GM20431 (cell line): ENCODE measurements around the gene RABGGTA.
"Not testable (repeated sequence)": the region's sequence is repeated elsewhere in the genome, so short reads cannot be mapped to it uniquely, and the experiment has no call there.

Source experiments
- in situ Hi-C: fragments of 300-500 bp; cut with MseI, MboI; formaldehyde crosslinking; loops from one replicate; pipeline ENCODE4 v1.15.0; 2020; ENCODE audit warnings: low sequenced_read_pairs; ENCODE audit not compliant: unreplicated experiment

The RABGGTA gene

GRCh38 chr14:24231263-24232120 is 39.9 kb downstream of the RABGGTA start:
- in situ Hi-C loops: no loop called here

- in situ Hi-C loops: no loop called here
Measured at GRCh38 chr14:24228902-24229301, 42.5 kb downstream of the RABGGTA start.

- in situ Hi-C loops: no loop called here
Measured at GRCh38 chr14:24226473-24226872, 44.9 kb downstream of the RABGGTA start.

- in situ Hi-C loops: no loop called here
Measured at GRCh38 chr14:24224618-24225071, 46.8 kb downstream of the RABGGTA start.

- in situ Hi-C loops: not testable (repeated sequence)
Measured at GRCh38 chr14:24222987-24223386, 48.4 kb downstream of the RABGGTA start.

- in situ Hi-C loops: no loop called here
Measured at GRCh38 chr14:24219521-24219920, 51.9 kb downstream of the RABGGTA start.

GRCh38 chr14:24219080-24219479 is 52.3 kb downstream of the RABGGTA start:
- in situ Hi-C loops: no loop called here

GRCh38 chr14:24216876-24217275 is 54.5 kb downstream of the RABGGTA start:
- in situ Hi-C loops: not testable (repeated sequence)

GRCh38 chr14:24216345-24216699 is 55.1 kb downstream of the RABGGTA start:
- in situ Hi-C loops: no loop called here
